Stimulated activated CD4-positive, alpha-beta T cell treated with anti-CD3 and anti-CD28 coated beads, TNF-alpha, amount 100 ng/mL, for 4 hours (primary cell): ENCODE data around the gene NR2F6.

Experiments used
- DNase-seq, 3 experiments: peaks; one replicate each; pipeline ENCODE4 v3.0.0-alpha.2; 2020; ENCODE audit warnings: low read depth in 3 of 3

NR2F6 gene

GRCh38 chr19:17237747-17238706, 7.7 kb downstream of the NR2F6 start:
- no peak for DNase-seq

GRCh38 chr19:17236811-17237543, 8.7 kb downstream of the NR2F6 start:
- no peak for DNase-seq

- no peak for DNase-seq
Measured at GRCh38 chr19:17235971-17236777, 9.5 kb downstream of the NR2F6 start.

GRCh38 chr19:17235300-17235970, 10.3 kb downstream of the NR2F6 start:
- DNase-seq: peak; percentile 56 to 61 (median 59)

GRCh38 chr19:17234911-17235299, 10.8 kb downstream of the NR2F6 start:
- peak; percentile 38 to 48 (median 45) for DNase-seq

- no peak for DNase-seq
Measured at GRCh38 chr19:17232258-17232657, 13.5 kb downstream of the NR2F6 start.

- no peak for DNase-seq
Measured at GRCh38 chr19:17229890-17230289, 15.8 kb downstream of the NR2F6 start.

GRCh38 chr19:17227798-17228367, 17.8 kb downstream of the NR2F6 start:
- no peak for DNase-seq

GRCh38 chr19:17226002-17226933, 19.5 kb downstream of the NR2F6 start, which contains the start of gene OCEL1:
TSS of gene OCEL1 (plus strand) at chr19:17226226. CDS start at chr19:17226248, 22 bp downstream.
- peak; percentile 93 to 95 (median 93) for DNase-seq

- no peak for DNase-seq
Measured at GRCh38 chr19:17225053-17225452, 20.7 kb downstream of the NR2F6 start.

- DNase-seq: no peak
Measured at GRCh38 chr19:17220207-17220758, 25.4 kb downstream of the NR2F6 start.

- no peak for DNase-seq
Measured at GRCh38 chr19:17219286-17219685, 26.4 kb downstream of the NR2F6 start.

GRCh38 chr19:17216058-17216670, 29.6 kb downstream of the NR2F6 start:
- DNase-seq: no peak

GRCh38 chr19:17215127-17215971, 30.4 kb downstream of the NR2F6 start, which contains the start of gene USE1:
TSS of gene USE1 (plus strand) at chr19:17215357. CDS start at chr19:17215406, 49 bp downstream.
- peak; percentile 64 to 74 (median 71) for DNase-seq

GRCh38 chr19:17214508-17215126, 31.1 kb downstream of the NR2F6 start:
- no peak for DNase-seq

- DNase-seq: no peak
Measured at GRCh38 chr19:17213334-17213733, 32.4 kb downstream of the NR2F6 start.
